Activated CD4-positive, CD25-positive, alpha-beta regulatory T cell treated with anti-CD3 and anti-CD28 coated beads, Interleukin-2, amount 50 U/mL, for 72 hours (primary cell): ENCODE measurements around the gene OR2T35.
"Not testable (repeated sequence)": the region's sequence is repeated elsewhere in the genome, so short reads cannot be mapped to it uniquely, and the experiment has no call there.

Experiments
- DNase-seq: peaks from one replicate; pipeline ENCODE4 v3.0.0; 2021

The OR2T35 gene, protein sequence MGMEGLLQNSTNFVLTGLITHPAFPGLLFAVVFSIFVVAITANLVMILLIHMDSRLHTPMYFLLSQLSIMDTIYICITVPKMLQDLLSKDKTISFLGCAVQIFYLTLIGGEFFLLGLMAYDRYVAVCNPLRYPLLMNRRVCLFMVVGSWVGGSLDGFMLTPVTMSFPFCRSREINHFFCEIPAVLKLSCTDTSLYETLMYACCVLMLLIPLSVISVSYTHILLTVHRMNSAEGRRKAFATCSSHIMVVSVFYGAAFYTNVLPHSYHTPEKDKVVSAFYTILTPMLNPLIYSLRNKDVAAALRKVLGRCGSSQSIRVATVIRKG

DNA sequence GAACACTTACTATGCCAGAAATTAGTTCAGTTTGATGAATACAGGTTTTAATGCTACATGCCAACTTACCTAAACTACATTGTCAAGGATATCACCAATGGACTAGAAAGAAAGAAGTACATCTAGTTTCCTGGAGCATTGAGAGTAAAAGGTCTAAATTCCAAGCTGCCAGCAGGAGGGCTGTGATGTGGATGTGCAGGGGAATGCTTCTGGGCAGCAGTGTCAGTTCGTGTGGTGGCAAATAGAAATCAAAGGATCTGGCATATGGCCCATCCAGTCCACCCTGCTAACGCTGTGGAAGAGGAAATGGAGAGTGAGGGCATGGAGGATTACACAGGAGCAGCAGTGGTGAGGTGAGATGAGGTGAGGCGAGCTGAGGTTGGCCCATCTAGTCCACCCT, at the start of gene OR2T35:
TSS of gene OR2T35 (minus strand) at position 101 of the 400 bp plus-strand sequence. CDS start 6,020 bp downstream, outside the sequence.
- DNase-seq: not testable (repeated sequence)

DNA sequence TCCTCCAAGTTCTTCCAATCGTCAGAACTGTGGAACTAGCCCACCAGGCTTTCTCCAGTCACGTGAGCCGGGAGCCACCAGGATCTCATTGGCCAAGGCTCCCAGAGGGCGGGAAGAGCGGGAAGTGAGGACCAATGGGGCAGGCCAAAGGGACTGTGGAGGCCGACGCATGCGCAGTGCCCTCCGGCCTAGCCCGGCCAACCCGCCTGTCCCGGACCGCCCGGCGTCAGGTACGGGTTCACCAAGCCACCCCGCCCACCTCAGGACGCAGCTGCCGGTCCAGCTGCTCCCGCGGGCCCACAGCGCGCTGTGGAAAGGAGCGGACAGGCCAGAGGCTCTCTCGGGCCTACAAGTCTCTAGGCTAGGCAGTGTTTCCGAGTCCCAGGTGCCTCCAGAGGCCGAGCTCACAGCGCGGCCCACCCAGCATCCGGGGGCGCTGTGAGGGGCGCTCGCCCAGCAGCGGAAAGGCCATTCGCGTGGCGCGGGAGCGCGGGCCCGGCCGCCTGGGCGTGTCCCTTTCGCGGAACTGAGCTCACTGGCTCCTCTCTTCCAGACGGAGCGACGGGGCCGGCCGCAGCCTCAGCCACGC, 46.6 kb upstream of the OR2T35 start:
- no peak for DNase-seq

DNA sequence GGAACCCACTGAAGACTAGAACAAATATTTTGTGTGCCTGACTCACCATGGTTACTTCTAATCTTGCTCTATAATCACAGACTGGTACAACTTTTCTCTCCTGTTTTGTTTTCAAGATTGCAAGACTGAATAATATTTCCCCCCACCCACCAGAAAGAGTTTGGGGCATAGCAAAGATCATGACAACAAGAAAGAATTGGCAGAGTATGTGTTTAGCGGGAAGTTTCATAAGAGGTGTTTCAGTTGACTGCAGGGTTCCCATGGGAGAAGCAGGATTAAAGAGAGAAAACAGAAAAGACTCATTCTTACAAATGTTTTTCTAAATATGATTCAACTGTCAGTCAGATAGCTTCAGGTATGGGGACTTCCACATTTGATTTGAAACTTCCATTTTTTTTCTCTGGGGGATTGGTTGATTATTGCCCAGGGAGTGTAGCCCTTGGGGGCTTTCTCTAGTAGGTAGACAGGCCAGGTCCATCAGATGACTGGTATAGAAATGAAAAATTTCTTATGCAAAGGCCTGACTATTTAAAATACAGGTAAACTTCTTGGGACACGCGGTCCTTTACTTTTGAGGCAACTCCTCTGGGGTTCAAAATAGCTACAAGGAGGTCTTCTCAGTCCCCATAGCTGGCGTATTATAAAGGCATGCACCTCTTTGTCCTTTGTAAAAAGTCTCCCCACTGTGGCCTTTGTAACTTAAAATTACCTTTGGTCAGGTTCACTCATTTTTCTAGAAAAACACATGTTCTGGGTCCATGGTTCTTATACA, 43.6 kb upstream of the OR2T35 start:
- no peak for DNase-seq

DNA sequence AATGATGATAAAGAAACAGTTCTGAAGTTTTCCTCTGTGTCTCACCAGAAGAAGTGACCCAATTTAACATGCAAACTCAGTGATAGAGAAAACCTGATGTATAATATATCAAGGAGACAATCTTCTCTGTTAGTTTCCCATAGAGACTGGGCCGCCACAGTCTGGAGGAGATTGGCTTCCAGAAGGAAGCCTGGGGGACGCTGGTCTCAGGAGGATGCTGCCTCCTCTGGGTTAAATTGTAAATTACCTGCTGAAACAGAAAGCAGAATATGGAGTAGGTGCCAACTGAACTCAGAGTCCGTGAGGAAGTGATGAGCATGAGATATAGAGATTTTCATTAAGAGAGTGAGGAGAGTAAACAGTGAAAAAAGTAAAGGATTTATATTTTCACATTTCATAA, 41.7 kb upstream of the OR2T35 start:
- no peak for DNase-seq

DNA sequence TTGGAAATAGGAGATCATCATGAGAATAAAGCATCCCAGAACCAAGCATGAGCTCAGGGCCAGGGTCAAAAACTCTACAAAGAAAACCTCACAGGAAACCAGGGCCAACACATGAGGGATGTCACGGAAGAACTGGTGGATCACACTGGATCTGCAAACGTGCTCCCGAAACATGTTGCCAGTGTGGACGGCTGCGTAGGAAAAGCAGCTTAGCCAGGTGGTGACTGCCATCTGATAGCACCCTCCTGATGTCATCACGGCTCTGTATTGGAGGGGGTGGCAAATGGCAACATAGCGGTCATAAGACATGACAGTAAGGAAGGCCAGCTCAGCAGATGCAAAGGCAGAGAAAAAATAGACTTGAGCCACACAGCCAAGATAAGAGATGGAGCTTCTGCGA, 36.6 kb upstream of the OR2T35 start:
- no peak for DNase-seq

DNA sequence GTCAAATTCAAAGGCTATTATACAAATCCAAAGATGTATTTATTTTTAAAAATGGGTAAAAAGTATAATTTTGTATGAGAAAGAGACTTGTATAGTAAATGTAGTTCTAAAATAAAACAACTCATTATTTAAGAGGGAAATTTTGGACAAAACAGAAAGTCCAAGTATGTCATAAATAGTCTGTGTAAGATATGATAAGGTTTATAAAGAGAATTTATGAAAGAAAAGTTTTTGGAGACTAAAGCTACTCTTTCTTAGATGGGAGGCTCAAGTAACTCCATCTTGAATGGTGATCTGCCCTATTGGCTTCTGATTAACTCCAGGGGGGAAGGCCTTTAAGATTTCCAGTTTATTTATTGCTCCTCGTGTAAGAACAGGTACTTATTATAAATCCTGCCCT, 24.9 kb upstream of the OR2T35 start:
- DNase-seq: no peak

DNA sequence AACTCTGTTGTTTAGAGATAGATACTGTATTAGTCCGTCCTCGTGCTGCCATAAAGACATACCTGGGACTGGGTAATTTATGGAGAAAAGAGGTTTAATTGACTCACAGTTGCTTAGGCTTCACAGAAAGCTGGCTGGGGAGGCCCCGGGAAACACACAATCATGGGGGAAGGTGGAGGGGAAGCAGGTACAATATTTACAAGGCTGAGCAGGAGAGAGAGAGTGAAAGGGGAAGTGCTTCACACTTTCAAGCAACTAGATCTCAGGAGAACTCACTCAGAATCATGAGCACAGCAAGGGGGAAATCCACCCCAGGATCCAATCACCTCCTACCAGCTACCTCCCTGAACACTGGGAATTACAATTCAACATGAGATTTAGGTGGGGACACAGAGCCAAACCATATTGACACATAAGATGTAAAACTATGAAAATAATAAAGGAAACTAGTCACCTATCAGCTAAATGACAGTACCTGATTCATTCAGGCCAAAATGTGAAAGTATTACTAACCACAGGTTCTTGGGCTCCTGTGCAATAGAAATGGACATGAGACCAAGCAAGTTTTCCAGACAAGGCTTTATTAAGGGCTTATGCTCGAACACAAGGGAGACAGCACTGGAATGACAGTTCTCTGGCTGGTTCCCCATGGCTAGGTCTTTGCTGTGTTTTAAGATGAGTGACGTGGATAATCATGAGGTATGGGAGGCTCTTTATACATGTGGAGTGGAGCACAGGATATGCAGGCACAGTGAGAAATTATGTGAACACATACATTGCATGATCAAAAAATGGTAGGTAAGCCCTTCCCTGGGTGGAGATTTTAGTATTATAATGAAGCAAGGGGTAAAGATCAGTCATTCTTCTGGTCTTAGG, 18.6 kb upstream of the OR2T35 start:
- not testable (repeated sequence) for DNase-seq

DNA sequence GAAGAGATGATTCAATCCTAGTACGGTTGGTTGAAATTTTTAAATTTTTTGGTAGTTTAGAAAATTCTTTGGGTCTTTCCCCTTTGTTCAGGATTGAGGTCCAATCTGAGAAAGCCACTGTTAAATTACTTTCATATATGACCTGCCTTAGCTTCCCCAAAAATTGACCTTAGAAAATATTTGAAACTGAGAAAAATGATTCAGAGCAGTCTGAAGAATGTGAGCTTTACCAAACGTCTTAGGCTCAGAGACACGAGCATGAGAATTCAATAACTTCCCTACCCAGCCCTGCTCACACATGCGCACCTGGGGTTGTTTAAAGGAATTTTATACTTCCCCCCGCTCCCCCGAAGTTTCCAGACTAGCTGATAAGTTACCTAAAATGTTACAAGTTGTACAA, 11.7 kb upstream of the OR2T35 start:
- DNase-seq: not testable (repeated sequence)

DNA sequence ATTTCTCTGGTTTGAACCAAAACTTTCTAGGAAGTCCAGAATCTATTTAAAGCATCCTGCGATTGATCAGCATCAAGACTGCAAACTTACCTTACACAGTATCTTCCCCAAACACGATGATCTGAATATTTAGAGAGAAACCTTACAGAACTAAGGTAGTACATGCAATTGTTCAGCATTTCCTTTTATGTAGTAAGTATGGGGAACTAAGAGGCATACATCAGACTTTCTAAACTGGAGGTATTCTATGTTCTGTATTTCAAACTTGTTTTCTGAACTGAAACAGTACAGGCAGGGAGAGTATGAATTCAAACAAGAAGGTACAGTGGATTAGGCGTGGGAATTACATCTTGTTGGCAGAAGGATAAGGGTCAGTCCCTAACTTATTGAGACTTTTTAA, 10.3 kb upstream of the OR2T35 start, which contains the start of gene OR2T27:
TSS of gene OR2T27 (minus strand) at position 175 of the 400 bp plus-strand sequence. CDS start 4,644 bp downstream, outside the sequence.
- DNase-seq: not testable (repeated sequence)

DNA sequence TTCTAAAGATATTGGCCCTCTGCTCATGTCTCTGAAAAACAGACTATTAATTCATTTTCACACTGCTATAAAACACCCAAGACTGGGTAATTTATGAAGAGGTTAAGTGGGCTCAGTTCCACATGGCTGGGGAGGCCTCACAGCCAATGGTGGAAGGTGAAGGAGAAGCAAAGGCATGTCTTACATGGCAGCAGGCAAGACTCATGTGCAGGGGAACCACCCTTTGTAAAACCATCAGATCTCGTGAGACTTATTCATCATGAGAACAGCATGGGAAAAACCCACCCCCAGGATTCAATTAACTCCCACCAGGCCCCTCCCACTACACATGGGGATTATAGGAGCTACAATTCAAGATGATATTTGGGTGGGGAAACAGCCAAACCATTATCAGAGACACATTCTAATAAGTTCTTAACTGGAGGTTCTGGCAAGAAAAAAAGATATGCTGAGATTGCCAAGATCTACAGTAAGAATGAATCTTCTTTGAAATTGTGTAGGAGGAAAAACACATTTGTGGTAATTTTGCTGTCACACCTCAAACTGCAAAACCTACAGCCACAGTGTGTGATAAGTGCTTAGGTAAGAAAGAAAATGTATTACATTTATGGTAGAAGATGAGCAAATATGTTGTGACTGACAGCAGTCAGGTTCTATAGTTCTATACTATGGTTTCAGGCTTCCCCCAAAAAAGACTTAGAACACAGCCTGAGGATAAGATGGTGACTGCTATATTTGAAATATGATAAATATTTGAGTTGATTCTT, 3.9 kb upstream of the OR2T35 start:
- DNase-seq: not testable (repeated sequence)

DNA sequence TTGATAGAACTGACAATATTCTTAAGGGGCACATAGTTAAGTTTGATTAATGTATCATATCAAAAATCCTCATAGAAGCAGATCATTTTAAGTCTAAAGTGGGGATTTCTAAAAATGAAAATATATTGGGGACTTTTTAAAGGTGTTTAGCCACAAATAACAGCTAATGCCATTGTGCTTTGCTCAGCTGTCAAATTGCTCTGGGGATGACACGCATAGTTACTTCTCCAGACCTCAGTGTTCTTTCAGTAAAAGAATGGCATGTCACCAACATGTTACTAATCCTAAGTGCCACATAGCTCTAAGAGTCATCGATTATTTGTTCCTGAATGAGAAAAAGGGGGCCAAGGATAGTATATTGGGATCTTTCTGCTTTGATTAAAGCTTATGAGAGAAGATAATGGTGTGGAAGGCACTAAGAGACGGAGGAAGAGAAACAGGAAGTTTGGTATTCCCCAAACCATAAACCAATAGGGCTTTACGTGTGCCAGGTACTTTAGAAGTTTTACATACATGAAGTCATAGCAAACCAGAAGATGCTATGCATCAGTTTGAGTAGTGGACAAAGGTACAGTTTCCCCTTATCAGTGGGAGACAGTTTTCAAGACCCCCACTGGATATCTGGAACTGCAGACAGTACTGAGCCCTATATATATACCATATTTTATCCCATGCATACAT, 2.0 kb downstream of the OR2T35 start:
- not testable (repeated sequence) for DNase-seq

DNA sequence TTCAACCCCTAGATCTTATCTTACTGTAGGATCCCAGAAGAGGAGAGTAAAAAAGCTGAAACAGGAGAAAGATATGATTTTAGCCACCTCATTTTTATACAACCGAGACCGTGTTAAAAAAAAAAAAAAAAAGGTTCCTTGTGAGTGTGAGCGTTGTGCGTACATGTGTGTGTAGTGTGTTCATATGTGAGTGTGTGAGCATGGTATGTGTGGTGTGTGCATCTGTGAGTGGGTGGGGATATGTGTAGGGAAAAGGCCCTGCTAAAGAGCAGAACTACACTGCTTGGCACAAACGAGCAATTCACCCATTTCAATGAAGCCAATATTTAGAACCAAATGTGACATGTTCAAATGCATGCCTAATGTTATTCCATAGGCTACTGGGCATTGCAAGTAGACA, 3.5 kb downstream of the OR2T35 start:
- not testable (repeated sequence) for DNase-seq

DNA sequence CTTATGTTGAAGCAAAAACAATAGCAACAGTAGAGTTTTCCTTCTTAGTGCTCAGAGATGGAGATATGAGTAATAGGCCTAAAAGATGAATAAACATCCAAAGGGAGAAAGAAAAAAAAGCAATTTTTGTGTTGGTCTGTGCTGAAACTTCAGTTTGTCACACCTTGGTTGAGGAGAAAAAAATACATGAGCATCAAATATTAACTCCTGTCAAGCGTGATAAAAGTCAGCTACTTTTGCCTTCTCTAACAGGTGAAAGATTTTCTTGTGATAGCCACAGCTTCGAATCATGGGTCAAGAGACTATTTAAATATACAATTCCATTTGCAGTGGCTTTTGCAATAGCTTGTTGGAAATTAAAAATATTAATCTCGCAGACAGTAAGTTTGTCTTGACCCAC, 4.2 kb downstream of the OR2T35 start:
- not testable (repeated sequence) for DNase-seq

DNA sequence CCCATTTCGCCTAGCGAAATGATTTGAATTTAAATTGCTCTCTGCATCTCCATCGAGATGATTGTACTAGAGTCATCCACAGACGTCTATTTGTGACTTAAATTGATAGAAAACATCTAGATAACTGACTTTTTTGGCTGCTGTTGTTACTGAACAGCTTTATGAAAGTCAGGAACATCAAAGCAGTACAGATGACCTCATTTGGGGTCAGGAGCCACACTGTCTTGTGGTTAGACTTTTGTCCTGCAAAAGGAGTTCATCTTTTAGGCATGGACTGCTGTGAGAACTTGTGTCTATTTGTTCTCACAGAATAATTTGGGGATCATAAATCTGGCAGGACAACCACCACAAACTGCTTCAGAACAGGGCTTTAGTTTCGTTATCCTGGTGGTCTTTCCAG, 5.4 kb downstream of the OR2T35 start:
- not testable (repeated sequence) for DNase-seq

DNA sequence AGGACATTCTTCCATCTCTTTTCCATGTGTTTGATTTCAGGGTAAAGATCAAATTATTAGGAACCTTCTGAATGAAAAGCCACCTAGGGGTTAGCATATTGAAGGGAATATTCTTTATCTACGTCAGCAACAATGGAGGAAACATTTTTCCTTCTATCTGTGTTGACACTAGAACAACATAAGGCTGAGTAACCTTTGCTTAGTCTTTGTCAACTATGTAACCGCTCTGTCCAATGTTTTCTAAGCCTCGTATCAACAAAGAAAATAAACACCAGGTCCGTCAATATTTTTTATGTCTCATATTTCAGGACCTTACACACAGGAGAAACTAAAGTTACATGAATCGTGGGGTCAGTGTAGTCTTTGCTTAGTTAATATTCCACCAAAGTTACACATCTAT, 8.5 kb downstream of the OR2T35 start:
- DNase-seq: not testable (repeated sequence)

DNA sequence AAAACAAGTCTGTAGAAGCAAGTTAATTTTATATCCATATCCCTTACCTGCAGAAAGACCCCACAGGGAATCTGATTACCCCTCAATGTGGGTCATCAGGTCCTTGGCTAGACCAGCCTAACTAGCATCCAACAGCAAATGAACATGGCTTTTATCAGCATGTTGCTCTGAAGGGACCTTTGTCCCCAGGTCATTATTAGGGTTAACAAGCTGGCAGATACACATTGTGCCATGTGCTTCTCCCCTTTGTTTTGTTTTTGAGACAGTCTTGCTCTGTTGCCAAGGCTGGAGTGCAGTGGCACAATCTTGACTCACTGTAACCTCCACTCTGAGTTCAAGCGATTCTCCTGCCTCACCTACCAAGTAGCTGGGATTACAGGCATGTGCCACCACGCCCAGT, 10.1 kb downstream of the OR2T35 start, which contains the start of gene OR2T11:
TSS of gene OR2T11 (minus strand) at position 101 of the 400 bp plus-strand sequence. CDS start 7,963 bp downstream, outside the sequence.
- DNase-seq: not testable (repeated sequence)

DNA sequence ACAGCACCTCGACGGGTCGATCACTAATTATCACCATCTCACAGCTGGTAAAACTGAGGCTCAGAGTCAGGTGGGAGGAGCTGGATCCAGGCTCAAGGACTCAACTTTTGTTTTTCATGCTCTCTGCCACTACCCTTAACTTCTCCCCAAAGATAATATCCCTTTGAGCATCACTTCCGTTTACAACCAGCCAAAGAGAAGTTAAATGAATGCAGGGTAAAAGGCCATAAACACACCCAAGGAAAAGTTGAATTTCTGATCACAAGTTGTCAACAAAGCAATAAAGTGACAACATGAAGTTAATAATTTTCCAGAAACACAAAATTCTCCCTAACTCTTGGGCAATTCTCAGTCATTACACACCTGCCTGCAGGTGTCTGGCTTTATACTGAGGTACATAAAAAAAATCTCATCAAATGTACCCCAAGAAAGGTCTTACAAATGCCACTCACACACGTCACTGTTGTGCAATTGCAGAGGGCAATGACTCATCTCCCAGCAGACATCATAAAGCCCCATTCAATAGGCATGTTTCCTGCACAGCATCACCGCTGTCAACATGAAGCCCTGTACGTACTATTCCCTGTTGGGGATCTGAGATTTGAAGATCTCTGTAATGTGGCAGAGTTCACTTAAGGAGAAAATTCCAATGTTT, 13.6 kb downstream of the OR2T35 start:
- DNase-seq: no peak

DNA sequence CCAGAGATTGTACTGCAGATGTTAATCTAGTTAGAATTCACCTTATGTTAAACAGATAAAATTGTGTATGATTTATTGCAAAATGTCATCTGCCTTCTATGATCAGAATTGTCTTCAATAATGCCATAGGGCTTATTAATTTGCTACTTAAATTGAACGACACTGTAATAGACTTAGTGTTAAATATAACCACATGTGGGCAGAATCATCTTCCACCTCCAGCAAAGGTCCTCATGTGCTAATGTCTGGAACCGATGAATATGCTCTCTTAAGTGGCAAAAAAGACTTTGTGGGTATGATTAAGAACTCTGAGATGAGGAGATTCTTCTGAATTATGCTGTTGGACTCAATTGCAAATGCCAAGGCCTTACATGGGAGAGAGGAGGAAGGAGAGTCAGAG, 14.5 kb downstream of the OR2T35 start:
- DNase-seq: no peak

DNA sequence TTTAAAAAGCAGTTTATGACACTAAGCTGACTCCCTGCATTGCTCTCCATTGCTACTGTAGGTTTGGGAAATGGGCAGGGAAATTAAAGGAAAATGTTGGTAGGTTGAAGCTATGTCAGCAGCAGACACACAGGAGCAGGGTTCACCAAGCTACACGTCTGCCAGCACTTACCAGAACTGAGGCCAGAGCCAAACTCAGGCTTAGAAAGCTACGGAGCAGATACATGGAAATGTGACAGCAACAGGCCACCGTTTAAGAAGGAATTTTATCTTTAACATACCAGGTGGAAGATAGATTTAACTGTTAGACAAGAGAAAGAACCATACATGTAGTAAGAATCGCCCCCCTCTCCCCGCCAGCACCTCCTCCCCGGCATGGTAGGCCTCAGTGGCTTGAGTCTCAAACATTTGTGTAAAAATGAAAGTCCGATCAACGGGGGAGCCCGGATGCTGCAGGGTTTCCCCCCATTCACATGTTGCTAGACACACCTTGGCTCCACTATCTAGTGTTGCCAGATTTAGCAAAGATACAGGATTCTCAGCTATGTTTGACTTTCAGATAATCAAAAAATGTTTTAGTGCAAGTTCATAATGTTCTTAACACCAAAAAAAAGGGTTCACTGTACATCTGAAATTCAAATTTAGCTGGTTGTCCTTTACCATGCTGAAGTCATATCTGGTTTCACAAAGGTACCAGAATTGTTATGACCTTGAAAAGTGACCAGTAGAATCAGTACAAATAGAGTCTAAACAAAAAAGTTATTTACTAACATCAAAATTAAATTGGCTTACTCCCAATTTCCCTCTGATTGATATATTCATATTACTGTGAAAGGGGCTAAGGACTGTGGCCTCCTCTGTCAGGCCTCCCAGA, 16.9 kb downstream of the OR2T35 start:
- DNase-seq: no peak
